ENCODE results near the gene CTLA4. TPM values are rescaled to one million over a fixed set of nuclear protein-coding genes. Genes with fewer than 3 reads are reported as not detected.
A peak's percentile ranks its signal among the peaks of the same experiment; 100 is the strongest.
"Not testable (repeated sequence)": the region's sequence is repeated elsewhere in the genome, so short reads cannot be mapped to it uniquely, and the experiment has no call there.

The CTLA4 gene
- total RNA-seq, 1 donor from 2014 or later: 0.86 TPM

DNA sequence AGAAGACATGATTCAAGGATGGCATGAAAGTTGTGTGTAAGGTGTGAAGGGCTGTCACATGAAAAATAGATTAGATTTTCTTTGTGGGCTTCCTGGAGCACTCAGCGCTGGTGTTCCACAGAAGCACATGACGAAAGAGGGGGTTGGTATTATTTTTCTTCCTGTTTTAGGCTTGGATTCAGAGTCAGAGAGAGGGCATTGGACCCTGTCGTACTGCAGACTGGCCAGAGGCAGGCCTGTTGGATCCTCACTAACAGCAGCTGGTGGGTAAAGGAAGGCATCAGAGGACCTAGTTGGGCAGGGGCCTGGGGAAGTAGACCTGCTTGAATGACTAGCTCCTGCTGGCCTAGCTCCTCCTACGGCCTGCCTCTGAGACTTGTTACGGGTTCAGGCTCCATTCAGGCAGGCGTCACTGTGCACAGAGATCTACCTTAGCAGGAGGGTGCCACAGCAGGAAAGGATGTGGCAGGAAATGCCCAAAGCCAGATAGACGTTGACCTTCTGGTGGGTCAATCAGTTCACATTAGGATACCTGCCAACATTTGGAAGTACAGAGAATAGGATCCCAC is 13.1 kb downstream of the CTLA4 start:
- Histone ChIP-seq H3K27me3 (ENCODE audit: low read depth) (no peaks in the 10 kb centered on the region), H3K4me3 (no peak overlapping the region), H3K27ac (no peak overlapping the region), H3K9me3 (no peaks in the 10 kb centered on the region), H3K36me3 (no peaks in the 10 kb centered on the region), H3K4me1 (no peaks in the 10 kb centered on the region)
- TF ChIP-seq, protein P1, sequence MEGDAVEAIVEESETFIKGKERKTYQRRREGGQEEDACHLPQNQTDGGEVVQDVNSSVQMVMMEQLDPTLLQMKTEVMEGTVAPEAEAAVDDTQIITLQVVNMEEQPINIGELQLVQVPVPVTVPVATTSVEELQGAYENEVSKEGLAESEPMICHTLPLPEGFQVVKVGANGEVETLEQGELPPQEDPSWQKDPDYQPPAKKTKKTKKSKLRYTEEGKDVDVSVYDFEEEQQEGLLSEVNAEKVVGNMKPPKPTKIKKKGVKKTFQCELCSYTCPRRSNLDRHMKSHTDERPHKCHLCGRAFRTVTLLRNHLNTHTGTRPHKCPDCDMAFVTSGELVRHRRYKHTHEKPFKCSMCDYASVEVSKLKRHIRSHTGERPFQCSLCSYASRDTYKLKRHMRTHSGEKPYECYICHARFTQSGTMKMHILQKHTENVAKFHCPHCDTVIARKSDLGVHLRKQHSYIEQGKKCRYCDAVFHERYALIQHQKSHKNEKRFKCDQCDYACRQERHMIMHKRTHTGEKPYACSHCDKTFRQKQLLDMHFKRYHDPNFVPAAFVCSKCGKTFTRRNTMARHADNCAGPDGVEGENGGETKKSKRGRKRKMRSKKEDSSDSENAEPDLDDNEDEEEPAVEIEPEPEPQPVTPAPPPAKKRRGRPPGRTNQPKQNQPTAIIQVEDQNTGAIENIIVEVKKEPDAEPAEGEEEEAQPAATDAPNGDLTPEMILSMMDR (IDR thresholded peaks at IDR 0.05): no peak
- DNase-seq: no peak
- intact Hi-C loops (cut with DNase I): no loop called here
- peak in 1 of 2 donors; percentile 45 for ATAC-seq

DNA sequence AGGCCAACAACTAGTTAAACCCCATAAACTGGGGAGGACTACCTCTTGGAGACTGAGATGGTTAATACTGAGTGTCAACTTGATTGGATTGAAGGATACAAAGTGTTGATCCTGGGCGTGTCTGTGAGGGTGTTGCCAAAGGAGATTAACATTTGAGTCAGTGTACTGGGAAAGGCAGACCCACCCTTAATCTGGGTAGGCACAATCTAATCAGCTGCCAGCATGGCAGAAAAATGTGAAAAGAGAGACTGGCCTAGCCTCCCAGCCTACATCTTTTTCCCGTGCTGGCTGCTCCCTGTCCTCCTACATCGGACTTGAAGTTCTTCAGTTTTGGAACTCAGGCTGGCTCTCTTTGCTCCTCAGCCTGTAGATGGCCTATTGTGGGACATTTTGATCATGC is 13.6 kb downstream of the CTLA4 start:
- DNase-seq; H3K9me3 ChIP-seq; ATAC-seq; H3K4me3 ChIP-seq; H3K36me3 ChIP-seq; H3K27me3 ChIP-seq (ENCODE audit: low read depth); H3K4me1 ChIP-seq; H3K27ac ChIP-seq; intact Hi-C loops (cut with DNase I): not testable (repeated sequence)

DNA sequence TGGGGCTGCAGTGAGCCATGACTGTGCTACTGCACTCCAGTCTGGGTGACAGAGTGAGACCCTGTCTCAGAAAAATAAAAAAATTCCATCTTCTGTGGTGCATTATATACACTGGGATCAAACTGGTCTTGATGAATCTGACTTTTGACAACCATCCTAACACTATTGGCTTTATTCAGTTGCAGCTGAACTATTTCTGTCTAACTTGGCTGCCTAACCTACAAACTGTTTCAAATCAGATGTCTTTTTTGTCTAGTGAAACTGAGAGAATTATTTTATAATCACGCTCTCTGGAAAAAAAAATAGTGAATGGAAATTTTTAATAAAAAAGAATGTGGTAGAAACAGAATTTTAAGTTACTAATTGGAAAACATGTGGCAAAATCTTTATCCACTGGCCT is 15.0 kb downstream of the CTLA4 start:
- Histone ChIP-seq H3K9me3 (no peaks in the 10 kb centered on the region), H3K27me3 (ENCODE audit: low read depth) (no peaks in the 10 kb centered on the region), H3K4me3 (no peak overlapping the region), H3K27ac (no peak overlapping the region), H3K4me1 (no peaks in the 10 kb centered on the region), H3K36me3 (no peaks in the 10 kb centered on the region)
- intact Hi-C loops (cut with DNase I): no loop called here
- DNase-seq (no peak), ATAC-seq (no peak)
- TF ChIP-seq, protein P1 (IDR thresholded peaks at IDR 0.05): no peak

DNA sequence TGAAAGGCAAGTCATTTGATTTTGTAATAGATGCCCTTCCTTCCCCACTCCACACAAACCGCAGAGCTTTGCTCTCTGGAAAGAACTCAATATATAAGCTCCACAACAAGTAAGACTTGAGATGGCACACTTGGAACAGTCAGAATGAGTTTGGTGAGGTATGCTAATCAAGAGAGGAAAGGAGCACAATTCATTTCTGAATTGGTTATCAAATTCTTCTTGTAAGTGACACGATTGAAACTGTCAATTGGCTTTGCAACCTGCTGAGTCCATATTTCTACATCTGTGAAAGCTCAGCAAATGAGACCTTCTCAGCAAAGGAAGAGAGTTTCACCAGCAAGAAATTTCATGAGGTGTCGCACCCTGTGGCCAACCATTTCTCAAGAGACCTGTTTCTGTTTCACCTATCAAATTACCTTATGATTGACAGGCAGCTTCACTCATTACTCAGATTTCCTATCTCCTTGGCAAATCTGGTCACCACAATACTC is 19.1 kb downstream of the CTLA4 start:
- DNase-seq (no peak), ATAC-seq (no peak)
- Histone ChIP-seq H3K36me3 (no peaks in the 10 kb centered on the region), H3K4me1 (no peaks in the 10 kb centered on the region), H3K9me3 (no peaks in the 10 kb centered on the region), H3K4me3 (no peak overlapping the region), H3K27ac (no peak overlapping the region), H3K27me3 (ENCODE audit: low read depth) (no peaks in the 10 kb centered on the region)
- intact Hi-C loops (cut with DNase I): no loop called here
- TF ChIP-seq, protein P1 (IDR thresholded peaks at IDR 0.05): no peak

DNA sequence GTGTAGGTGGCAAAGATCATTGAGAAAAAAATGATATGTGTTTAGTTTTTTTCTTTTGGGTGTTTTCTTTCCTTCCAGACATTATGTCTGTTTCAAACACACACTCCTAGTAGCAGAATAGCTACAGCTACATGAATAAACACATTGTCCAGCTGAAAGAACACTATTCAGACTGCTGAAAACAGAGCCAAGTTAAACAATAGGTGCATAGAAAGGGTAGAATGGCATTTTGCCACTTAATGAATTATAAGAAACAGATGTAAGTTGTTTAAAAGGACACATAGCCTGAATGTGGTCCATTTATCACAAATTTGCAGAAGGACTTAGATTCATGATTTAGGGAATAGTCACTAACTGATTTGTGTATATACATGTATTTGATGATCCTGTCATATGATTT is 20.1 kb downstream of the CTLA4 start:
- intact Hi-C loops (cut with DNase I): no loop called here
- Histone ChIP-seq H3K4me1 (no peaks in the 10 kb centered on the region), H3K36me3 (no peaks in the 10 kb centered on the region), H3K4me3 (no peak overlapping the region), H3K27me3 (ENCODE audit: low read depth) (no peaks in the 10 kb centered on the region), H3K9me3 (no peaks in the 10 kb centered on the region), H3K27ac (no peak overlapping the region)
- DNase-seq: no peak
- no peak for ATAC-seq
- TF ChIP-seq, protein P1 (IDR thresholded peaks at IDR 0.05): no peak

DNA sequence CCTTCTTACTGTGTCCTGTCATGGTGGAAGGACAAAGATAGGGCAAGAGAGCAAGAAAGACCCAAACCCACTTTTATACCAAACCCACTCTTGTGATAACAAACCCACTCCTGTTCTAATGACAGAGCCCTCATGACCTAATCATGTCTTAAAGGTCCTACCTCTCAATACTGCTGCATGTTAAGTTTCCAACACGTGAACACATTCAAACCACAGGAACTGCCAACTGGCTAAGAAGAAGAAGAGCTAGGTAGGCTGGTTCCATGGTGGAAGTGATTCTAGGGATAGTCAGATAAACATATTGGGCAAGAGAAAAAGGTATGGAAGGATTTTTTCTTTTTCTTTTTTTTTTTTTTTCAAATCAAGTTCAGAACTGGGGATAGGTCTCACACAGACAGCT is 22.0 kb downstream of the CTLA4 start:
- Histone ChIP-seq H3K36me3 (no peaks in the 10 kb centered on the region), H3K27ac (no peak overlapping the region), H3K9me3 (no peaks in the 10 kb centered on the region), H3K27me3 (ENCODE audit: low read depth) (no peaks in the 10 kb centered on the region), H3K4me1 (no peaks in the 10 kb centered on the region), H3K4me3 (no peak overlapping the region)
- intact Hi-C loops (cut with DNase I): no loop called here
- no peak for DNase-seq
- no peak for ATAC-seq
- TF ChIP-seq, protein P1 (IDR thresholded peaks at IDR 0.05): no peak
